Uterus (tissue), 2 donors: ENCODE results near the gene OR52N2.

ENCODE experiments used
- POLR2A ChIP-seq, 2 donors: fragments of 450-650 bp; IDR thresholded peaks; one replicate each; pipeline ENCODE4 v1.6.1; 2016; ENCODE audit warnings: antibody characterized with exemption in 2 of 2, mild to moderate bottlenecking in 1 of 2, moderate library complexity in 1 of 2
- TF ChIP-seq, protein P1 (sequence below), 4 experiments: fragments of 200-600 bp in 2 of 4; fragments of 450-650 bp in 2 of 4; sonication (generic) in 2 of 4; IDR thresholded peaks; one replicate each; pipeline ENCODE4 v1.5.1; 2016 to 2019; ENCODE audit warnings: antibody characterized with exemption in 4 of 4, mild to moderate bottlenecking in 2 of 4, moderate library complexity in 1 of 4

DNA sequence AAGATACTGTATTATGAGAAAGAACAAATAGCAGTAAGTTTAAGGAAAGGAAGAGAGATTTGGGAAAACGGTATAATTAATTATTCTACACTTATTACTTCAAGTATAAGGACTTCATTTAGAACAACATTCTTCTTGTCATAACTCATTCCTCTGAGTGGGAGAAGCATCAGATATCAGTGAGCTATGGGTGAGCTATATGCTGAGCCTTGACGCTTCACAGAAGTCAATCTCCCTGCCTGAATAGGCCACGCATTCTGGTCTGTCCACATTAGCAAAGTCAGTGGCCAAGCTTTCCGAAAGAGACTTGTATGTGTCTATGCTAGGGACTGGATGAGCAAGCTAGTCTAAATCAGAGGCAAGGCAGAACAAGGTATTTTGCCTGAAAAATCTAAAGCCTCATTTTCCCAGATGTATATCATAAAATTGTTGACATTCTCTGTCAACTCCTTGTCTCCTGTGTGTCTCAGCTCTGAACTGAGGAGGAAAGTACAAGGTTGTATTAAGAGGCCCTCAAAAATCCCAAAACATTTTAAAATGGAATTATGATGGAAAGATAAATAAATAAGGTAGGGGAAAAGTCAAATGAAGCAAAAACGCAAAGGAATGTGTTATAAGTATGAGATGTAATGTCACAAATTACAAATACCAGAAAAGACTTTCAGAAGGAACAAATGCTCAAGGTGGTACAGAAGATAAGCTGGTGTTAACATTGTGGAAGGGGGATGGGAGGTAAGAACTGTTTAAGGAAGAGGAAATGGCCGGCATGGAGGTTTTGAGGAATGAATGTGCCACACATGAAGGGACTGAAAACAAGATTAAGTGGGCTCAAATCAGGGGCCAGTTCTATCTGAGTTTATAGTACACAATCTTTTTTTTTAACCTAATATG is 1.4 kb downstream of the OR52N2 start:
- TF ChIP-seq, protein P1, sequence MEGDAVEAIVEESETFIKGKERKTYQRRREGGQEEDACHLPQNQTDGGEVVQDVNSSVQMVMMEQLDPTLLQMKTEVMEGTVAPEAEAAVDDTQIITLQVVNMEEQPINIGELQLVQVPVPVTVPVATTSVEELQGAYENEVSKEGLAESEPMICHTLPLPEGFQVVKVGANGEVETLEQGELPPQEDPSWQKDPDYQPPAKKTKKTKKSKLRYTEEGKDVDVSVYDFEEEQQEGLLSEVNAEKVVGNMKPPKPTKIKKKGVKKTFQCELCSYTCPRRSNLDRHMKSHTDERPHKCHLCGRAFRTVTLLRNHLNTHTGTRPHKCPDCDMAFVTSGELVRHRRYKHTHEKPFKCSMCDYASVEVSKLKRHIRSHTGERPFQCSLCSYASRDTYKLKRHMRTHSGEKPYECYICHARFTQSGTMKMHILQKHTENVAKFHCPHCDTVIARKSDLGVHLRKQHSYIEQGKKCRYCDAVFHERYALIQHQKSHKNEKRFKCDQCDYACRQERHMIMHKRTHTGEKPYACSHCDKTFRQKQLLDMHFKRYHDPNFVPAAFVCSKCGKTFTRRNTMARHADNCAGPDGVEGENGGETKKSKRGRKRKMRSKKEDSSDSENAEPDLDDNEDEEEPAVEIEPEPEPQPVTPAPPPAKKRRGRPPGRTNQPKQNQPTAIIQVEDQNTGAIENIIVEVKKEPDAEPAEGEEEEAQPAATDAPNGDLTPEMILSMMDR (IDR thresholded peaks at IDR 0.05): no peak
- no peak for TF ChIP-seq POLR2A (IDR thresholded peaks at IDR 0.05)
